ENCODE data around the gene SRSF4. TPM values are rescaled to one million over a fixed set of nuclear protein-coding genes. Genes with fewer than 3 reads are reported as not detected.

Gene SRSF4
- total RNA-seq, 1 experiment from 2014 or later, result 69.0 TPM

DNA sequence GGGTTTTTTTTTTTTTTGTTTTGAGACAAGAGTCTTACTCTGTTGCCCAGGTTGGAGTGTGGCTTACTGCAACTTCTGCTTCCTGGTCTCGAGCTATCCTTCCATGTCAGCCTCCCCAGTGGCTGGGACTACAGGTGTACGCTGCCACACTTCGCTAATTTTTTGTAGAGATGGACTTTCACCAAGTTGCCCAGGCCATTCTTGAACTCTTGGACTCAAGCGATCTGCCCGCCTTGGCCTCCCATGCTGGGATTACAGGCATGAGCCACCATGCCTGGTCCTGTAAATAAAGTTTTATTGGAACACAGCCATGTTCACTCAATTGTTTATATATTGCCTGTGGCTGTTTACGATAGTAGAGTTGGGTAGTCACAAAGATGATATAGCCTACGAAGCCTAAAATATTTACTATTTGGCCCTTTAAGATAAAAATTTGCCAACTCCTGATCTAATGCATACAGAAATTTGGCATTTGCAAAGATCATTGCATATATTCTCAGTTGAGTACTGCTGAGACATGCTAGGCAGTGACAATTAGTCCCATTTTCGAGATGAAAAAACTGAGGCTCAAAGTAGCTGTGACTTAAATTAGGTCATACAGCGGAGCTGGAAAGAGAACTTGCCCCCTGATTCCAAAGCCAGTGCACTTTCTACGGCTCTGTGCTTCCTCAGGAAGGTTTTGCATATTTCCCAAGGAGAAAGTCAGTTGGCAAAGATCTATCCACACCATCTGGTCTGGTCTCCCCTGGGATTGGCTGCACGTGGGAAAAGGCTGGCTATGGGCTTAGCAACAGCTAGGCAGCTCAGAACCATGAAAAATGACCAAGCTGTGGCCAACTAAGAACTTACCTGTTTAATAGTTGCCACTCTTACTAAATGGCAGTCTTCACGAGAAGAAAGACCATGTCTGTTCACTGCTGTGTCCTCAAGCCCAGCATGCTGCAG, 29.7 kb upstream of the SRSF4 start:
- Histone ChIP-seq H3K9ac (ENCODE audit: low read length) (no peak overlapping the region), H3K9me2 (ENCODE audit: insufficient read depth) (no peaks in the 10 kb centered on the region), H3K79me2 (ENCODE audit: insufficient read depth, low read length) (no peaks in the 10 kb centered on the region), H3K27me3 (ENCODE audit: insufficient read depth, low read length) (no peaks in the 10 kb centered on the region), H3K4me3 (replicated peaks in 1 of 2; ENCODE audit: low read depth in 1 of 2, low read length in 2 of 2) (no peak overlapping the region), H2AFZ (ENCODE audit: low read depth, low read length, poor library complexity, severe bottlenecking) (no peak overlapping the region), H3K4me2 (ENCODE audit: low read length) (no peak overlapping the region), H3K27ac (ENCODE audit: low read depth, low read length) (no peak overlapping the region), H3K9me3 (ENCODE audit: control insufficient read depth in 1 of 2, insufficient read depth in 1 of 2, low read depth in 1 of 2, low read length in 2 of 2) (no peaks in the 10 kb centered on the region), H4K20me1 (ENCODE audit: insufficient read depth) (no peaks in the 10 kb centered on the region), H3K36me3 (ENCODE audit: control insufficient read depth in 1 of 2, insufficient read depth in 2 of 2, low read length in 2 of 2) (peaks cover 26 to 38% of the 10 kb centered on the region in 2 experiments), H3K4me1 (ENCODE audit: control insufficient read depth in 1 of 2, insufficient read depth in 2 of 2, low read length in 2 of 2) (no peaks in the 10 kb centered on the region)
- ChIA-PET POLR2A (no interaction called here), RAD21 (ENCODE audit: low non-redundant PET in 1 of 2, low total read pairs in 2 of 2, uncharacterized antibody in 2 of 2, unreplicated experiment in 2 of 2) (no interaction called here), CTCF (no interaction called here)
- ATAC-seq (no peak), DNase-seq (ENCODE audit: low read depth, low spot score) (no peak)
- intact Hi-C loops (cut with micrococcal nuclease), result no loop called here
- no peak for TF ChIP-seq TCF7L2 (IDR thresholded peaks at IDR 0.05; ENCODE audit: borderline replicate concordance, extremely low read depth, insufficient read depth, insufficient read length)
- TF ChIP-seq SRF (IDR thresholded peaks at IDR 0.05; ENCODE audit: low read depth), result no peak
- TF ChIP-seq SP1 (IDR thresholded peaks at IDR 0.05; ENCODE audit: low read depth), result no peak
- no peak for TF ChIP-seq EZH2phosphoT487 (IDR thresholded peaks at IDR 0.05; ENCODE audit: borderline replicate concordance)
- TF ChIP-seq SIN3A (IDR thresholded peaks at IDR 0.05; ENCODE audit: low read depth), result no peak
- TF ChIP-seq CEBPB (IDR thresholded peaks at IDR 0.05; ENCODE audit: low read depth), result no peak
- TF ChIP-seq, protein P1, sequence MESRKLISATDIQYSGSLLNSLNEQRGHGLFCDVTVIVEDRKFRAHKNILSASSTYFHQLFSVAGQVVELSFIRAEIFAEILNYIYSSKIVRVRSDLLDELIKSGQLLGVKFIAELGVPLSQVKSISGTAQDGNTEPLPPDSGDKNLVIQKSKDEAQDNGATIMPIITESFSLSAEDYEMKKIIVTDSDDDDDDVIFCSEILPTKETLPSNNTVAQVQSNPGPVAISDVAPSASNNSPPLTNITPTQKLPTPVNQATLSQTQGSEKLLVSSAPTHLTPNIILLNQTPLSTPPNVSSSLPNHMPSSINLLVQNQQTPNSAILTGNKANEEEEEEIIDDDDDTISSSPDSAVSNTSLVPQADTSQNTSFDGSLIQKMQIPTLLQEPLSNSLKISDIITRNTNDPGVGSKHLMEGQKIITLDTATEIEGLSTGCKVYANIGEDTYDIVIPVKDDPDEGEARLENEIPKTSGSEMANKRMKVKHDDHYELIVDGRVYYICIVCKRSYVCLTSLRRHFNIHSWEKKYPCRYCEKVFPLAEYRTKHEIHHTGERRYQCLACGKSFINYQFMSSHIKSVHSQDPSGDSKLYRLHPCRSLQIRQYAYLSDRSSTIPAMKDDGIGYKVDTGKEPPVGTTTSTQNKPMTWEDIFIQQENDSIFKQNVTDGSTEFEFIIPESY (IDR thresholded peaks at IDR 0.05; ENCODE audit: extremely low read depth, insufficient replicate concordance, low read length), result no peak
- TF ChIP-seq, protein P2, sequence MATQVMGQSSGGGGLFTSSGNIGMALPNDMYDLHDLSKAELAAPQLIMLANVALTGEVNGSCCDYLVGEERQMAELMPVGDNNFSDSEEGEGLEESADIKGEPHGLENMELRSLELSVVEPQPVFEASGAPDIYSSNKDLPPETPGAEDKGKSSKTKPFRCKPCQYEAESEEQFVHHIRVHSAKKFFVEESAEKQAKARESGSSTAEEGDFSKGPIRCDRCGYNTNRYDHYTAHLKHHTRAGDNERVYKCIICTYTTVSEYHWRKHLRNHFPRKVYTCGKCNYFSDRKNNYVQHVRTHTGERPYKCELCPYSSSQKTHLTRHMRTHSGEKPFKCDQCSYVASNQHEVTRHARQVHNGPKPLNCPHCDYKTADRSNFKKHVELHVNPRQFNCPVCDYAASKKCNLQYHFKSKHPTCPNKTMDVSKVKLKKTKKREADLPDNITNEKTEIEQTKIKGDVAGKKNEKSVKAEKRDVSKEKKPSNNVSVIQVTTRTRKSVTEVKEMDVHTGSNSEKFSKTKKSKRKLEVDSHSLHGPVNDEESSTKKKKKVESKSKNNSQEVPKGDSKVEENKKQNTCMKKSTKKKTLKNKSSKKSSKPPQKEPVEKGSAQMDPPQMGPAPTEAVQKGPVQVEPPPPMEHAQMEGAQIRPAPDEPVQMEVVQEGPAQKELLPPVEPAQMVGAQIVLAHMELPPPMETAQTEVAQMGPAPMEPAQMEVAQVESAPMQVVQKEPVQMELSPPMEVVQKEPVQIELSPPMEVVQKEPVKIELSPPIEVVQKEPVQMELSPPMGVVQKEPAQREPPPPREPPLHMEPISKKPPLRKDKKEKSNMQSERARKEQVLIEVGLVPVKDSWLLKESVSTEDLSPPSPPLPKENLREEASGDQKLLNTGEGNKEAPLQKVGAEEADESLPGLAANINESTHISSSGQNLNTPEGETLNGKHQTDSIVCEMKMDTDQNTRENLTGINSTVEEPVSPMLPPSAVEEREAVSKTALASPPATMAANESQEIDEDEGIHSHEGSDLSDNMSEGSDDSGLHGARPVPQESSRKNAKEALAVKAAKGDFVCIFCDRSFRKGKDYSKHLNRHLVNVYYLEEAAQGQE (IDR thresholded peaks at IDR 0.05; ENCODE audit: low read depth), result no peak
- no peak for TF ChIP-seq ZNF274 (IDR thresholded peaks at IDR 0.05; ENCODE audit: low read depth, low read length)
- TF ChIP-seq, protein P3, sequence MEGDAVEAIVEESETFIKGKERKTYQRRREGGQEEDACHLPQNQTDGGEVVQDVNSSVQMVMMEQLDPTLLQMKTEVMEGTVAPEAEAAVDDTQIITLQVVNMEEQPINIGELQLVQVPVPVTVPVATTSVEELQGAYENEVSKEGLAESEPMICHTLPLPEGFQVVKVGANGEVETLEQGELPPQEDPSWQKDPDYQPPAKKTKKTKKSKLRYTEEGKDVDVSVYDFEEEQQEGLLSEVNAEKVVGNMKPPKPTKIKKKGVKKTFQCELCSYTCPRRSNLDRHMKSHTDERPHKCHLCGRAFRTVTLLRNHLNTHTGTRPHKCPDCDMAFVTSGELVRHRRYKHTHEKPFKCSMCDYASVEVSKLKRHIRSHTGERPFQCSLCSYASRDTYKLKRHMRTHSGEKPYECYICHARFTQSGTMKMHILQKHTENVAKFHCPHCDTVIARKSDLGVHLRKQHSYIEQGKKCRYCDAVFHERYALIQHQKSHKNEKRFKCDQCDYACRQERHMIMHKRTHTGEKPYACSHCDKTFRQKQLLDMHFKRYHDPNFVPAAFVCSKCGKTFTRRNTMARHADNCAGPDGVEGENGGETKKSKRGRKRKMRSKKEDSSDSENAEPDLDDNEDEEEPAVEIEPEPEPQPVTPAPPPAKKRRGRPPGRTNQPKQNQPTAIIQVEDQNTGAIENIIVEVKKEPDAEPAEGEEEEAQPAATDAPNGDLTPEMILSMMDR (IDR thresholded peaks at IDR 0.05 in 2 of 3, conservative IDR thresholded peaks at IDR 0.05 in 1 of 3; ENCODE audit: borderline replicate concordance in 1 of 3, insufficient read depth in 1 of 3, low read depth in 2 of 3, low read length in 2 of 3), result no peak
- no peak for TF ChIP-seq FOSL1 (IDR thresholded peaks at IDR 0.05; ENCODE audit: low read depth)
- TF ChIP-seq ZFX (IDR thresholded peaks at IDR 0.05), result no peak
- TF ChIP-seq, protein P4, sequence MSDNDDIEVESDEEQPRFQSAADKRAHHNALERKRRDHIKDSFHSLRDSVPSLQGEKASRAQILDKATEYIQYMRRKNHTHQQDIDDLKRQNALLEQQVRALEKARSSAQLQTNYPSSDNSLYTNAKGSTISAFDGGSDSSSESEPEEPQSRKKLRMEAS (IDR thresholded peaks at IDR 0.05), result no peak
- TF ChIP-seq POLR2A (IDR thresholded peaks at IDR 0.05; ENCODE audit: borderline replicate concordance, extremely low read depth, insufficient read depth, insufficient read length), result no peak
- TF ChIP-seq RAD21 (IDR thresholded peaks at IDR 0.05; ENCODE audit: low read depth), result no peak
- no peak for TF ChIP-seq EZH2 (IDR thresholded peaks at IDR 0.05)
- TF ChIP-seq JUND (IDR thresholded peaks at IDR 0.05), result no peak
- no TSS peak for BruUV-seq (replicated peaks)

All from HCT116 (cell line).